HG03460 (cell line): ENCODE measurements around the gene ZYG11B.
"Not testable (repeated sequence)": the region's sequence is repeated elsewhere in the genome, so short reads cannot be mapped to it uniquely, and the experiment has no call there.

Experiments
- ATAC-seq: cut with Tn5 transposase; IDR thresholded peaks from one replicate; pipeline ENCODE4 v1.9.1; 2021; ENCODE audit not compliant: unreplicated experiment

Gene ZYG11B

GRCh38 chr1:52706941-52707926 is 19.0 kb upstream of the ZYG11B start:
- no peak for ATAC-seq

- ATAC-seq, result no peak
Measured at GRCh38 chr1:52707927-52708655, 18.2 kb upstream of the ZYG11B start.

GRCh38 chr1:52709016-52709415 is 17.2 kb upstream of the ZYG11B start:
- no peak for ATAC-seq

GRCh38 chr1:52713590-52713989 is 12.7 kb upstream of the ZYG11B start:
- no peak for ATAC-seq

GRCh38 chr1:52715296-52715695 is 11.0 kb upstream of the ZYG11B start:
- not testable (repeated sequence) for ATAC-seq

GRCh38 chr1:52723260-52723659 is 3.0 kb upstream of the ZYG11B start:
- ATAC-seq, result no peak

GRCh38 chr1:52725903-52726264 is 369 bp upstream of the ZYG11B start:
- no peak for ATAC-seq

GRCh38 chr1:52727114-52727586 is 897 bp downstream of the ZYG11B start:
- no peak for ATAC-seq

GRCh38 chr1:52727956-52728656 is 1.9 kb downstream of the ZYG11B start:
- no peak for ATAC-seq

GRCh38 chr1:52733368-52733767 is 7.1 kb downstream of the ZYG11B start:
- no peak for ATAC-seq

GRCh38 chr1:52735371-52735770 is 9.1 kb downstream of the ZYG11B start:
- ATAC-seq, result not testable (repeated sequence)

GRCh38 chr1:52738148-52738547 is 11.9 kb downstream of the ZYG11B start:
- no peak for ATAC-seq

- ATAC-seq, result no peak
Measured at GRCh38 chr1:52738893-52739292, 12.6 kb downstream of the ZYG11B start.

- ATAC-seq, result no peak
Measured at GRCh38 chr1:52739699-52740467, 13.6 kb downstream of the ZYG11B start.

GRCh38 chr1:52741259-52741658 is 15.0 kb downstream of the ZYG11B start:
- no peak for ATAC-seq

- ATAC-seq, result no peak
Measured at GRCh38 chr1:52746189-52746588, 19.9 kb downstream of the ZYG11B start.

- no peak for ATAC-seq
Measured at GRCh38 chr1:52747450-52747849, 21.2 kb downstream of the ZYG11B start.

GRCh38 chr1:52748119-52748518 is 21.9 kb downstream of the ZYG11B start:
- no peak for ATAC-seq

- not testable (repeated sequence) for ATAC-seq
Measured at GRCh38 chr1:52749496-52749895, 23.2 kb downstream of the ZYG11B start.

GRCh38 chr1:52750139-52750538 is 23.9 kb downstream of the ZYG11B start:
- ATAC-seq, result not testable (repeated sequence)
